GM21786 (cell line): ENCODE measurements around the gene GNA12.

Source experiments
- ATAC-seq: cut with Tn5 transposase; IDR thresholded peaks from one replicate; pipeline ENCODE4 v1.9.1; 2021; ENCODE audit not compliant: unreplicated experiment

GNA12 gene

DNA sequence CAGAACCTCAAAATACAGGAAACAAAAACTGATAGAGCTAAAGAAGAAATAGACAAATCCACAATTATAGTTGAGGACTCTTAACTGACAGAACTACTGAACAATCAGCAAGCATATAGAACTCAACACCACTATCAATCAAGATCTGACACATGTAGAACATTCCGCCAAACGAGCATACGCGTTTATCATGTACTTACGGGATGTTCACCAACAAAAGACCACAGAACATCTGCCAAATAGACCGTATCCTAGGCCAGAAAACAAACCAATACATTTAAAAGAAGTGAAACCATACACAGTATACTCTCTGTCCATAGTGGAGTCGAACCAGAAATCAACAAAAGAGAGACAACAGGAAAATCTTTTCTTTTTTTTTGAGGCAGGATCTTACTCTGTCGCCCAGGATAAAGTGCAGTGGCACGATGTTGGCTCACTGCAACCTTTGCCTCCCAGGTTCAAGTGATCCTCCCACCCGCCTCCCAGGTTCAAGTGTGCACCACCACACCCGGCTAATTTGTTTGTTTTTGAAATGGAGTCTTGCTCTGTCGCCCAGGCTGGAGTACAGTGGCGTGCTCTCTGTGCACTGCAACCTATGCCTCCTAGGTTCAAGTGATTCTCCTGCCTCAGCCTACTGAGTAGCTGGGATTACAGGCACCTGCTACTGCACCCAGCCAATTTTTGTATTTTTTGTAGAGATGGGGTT lies 5.1 kb downstream of the GNA12 start:
- peak; percentile 70 for ATAC-seq

DNA sequence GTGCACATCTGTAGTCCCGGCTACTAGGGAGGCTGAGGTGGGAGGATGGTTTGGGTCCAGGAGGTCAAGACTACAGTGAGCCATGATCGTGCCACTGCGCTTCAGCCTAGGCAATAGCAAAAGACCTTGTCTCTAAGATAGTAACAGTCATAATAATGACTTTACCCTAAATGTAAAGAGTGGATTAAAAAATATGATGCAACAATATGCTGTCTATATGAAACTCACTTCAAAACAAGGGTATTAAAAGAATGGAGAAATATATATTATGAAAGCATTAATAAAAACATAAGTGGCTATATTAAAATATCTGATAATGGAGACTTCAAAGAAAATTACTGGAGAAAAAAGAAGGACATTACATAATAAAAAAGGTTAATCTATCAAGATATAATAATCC lies 5.7 kb downstream of the GNA12 start:
- ATAC-seq: no peak

DNA sequence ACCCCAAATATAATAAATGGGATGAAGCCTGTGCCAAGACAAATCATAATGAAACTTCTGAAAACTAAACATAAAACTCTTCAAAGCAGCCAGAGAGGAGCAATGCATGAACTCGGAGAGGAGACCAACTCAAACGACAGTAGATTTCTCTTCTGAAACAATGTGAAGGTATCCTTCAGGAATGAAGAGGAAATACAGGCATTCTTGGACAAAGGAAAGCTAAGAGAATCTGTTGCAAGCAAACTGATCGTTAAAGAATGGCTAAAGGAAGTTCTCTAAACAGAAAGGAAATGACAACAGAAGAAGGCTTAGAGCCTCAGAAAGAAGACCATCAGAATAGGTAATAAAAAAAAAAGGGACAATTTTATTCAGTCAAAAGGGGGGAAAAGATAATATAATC lies 6.6 kb downstream of the GNA12 start:
- no peak for ATAC-seq

DNA sequence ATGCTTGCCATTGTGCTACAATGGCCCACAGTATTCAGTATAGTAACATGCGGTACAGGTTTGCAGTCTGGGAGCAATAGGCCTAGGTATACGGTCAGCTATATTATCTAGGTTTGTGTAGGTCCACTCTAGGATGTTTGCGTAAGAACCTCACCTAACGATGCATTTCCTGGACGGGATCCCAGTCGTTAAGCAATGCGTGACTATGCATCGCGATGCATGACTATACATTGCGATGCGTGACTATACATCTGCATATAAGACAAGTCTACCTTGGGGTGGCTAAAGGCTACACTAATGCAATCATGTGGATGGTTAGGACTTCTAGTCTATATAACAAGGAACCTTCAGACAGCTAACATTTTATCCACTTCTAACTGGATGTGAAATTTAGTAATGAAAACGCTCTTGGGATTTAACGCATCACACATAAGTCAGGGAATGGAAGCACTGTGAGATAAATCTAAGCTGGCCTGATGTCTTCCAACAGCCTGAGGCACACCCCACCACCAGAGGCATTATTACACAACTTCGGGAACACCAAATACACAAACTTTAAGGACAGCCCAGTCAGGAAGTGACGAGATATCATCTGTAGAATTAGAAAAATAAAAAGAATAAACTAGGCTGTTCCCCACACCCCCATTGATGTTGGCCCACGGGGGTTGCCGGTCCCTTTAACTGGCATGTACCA lies 9.2 kb downstream of the GNA12 start:
- ATAC-seq: no peak

DNA sequence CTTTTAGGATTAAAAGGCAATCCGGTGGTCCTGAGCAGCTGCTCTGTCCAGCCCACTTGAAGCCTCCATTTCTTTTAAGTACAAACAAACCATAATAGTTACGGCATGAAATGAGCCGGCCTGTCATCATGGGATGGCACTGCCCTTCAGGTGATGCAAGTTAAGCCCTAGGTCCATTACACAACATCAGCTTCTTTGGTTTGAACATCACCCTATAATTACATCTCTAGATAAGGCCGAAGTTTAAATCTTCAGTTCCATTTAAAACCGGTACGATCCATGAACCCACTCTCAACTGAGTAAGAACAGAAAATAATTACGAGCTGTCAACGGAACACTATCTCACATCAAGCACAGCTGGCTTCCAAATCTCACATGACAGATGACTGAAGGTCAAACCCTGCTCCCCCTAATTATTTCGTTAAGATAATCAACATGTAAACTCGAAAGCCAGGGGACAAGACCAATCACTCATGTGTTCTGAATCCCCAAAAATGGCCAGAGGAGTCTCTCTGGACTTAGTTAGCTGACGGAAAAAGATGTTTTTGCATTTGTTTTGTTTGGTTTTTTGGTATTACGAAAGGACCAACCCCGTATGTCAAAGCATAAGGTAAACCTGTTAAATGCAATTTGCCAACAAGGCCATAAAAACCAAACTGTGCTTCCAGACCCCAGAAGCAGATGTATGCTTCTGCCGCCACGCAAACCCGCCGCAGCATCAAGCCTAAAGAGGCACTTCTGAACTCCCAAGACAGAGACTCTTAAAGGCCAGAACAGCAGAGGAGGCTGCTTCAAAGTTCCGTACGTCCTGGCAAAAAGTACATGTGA lies 10.8 kb downstream of the GNA12 start:
- ATAC-seq: no peak

DNA sequence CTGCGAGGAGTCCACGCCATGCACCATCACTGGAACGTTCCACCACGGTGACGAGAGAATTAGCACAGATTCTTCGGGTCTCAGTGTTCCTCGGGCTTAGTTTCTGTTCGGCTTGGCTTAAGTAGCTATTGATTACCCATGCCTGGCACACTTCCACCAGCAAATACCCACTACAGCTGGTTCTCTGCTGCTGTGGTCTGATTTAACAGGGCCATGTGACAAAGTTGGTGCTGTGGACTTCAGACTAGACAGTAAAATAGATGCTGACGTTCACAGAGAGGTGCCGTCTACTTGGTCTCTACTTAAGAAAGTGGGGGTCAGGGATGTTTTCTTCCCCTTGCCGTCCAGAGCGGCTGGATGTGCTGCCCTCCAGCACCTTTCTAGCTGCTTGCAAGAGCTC lies 11.6 kb downstream of the GNA12 start:
- ATAC-seq: no peak

DNA sequence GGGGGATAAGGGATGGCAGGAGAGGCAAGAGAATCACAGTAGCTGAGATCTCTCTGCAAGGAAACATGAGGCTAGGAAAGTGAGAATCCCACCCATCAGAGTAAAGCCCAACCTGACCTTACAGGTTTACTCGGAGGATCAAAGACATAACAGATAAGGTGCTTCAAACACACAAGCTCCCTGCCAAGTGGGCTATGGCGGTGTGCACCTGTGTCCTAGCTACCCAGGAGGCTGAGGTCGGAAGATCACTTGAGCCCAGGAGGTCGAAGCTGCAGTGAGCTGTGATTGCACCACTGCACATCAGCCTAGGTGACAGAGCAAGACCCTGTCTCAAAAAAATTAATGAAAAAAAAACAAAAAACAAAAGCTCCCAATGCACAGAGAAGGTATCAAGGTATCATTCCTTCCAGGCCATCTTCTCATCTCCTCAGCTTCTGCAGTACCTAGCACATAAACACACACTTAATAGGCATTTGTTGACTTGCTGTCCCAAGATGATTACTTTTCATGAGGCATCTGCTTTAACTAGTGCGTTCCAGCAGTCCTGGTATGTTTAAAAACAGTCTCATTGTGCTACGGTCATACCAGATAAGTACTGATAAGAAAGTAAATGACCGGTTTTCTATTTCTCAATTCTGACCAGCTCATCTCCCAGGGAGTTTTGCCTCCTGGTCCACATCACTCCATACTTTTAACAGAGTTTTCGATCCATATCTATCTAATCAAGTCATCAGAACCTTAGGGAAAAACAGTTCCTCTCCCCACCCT lies 13.3 kb downstream of the GNA12 start:
- no peak for ATAC-seq

DNA sequence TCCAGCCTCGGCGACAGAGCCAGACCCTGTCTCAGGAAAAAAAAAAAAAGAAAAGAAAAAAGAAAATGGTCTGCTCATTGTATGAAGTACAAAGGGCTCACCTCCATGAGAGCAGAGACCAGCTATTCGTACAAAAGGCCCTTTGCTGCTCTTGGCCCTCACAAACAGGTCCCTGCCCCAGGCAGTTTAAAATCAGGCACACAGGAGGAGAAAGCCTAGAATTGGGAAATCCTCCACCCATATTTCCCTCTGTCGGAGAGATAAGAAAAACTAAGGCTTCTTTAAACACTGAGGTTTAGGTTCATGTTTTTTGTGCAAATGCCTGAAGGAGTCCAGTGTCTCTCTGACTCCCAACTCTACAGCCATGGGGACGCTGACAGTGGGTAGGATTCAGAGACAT lies 15.1 kb downstream of the GNA12 start:
- ATAC-seq: no peak

DNA sequence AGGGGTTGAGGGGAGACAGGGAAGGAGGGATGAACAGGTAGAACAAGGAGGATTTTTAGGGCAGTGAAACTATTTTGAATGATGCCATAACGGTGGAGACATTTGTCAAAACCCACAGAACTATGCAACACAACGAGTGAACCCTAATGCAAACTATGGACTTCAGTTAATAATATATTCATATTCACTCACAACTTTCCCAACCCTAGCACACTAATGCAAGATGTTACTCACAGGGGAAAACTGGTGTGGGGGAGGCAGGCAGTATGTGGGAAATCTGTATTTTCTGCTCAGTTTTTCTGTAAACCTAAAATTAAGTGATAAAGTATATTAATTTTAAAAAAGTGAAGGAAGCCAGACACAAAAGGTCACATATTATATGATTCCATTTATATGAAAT lies 17.3 kb downstream of the GNA12 start:
- ATAC-seq: no peak

DNA sequence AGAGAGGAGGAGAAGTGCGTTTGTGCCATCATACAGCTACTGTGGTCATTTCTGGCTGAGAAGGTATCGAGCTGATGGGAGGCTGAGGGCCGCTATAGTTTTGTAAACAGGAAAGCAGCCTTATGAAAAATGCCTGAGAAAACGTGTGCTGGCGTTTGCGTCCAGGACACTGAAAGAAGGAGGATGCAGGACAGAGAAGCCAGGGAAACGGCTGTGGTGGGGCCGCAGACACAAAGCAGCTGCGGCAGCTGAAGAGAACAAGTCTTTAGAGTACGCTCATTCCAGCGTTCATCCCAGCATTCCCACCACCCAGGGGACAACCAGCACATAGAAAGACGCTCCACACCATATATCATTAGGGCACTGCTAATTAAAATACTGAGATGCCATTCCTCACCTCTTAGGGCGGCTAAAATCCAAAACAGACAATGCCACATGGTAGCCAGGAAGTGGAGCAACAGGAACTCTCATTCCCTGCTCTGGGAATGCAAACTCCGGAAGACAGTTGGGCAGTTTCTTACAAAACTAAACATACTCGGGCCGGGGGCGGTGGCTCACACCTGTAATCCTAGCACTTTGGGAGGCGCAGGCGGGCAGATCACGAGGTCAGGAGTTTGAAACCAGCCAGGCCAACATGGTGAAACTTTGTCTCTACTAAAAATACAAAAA lies 18.4 kb downstream of the GNA12 start:
- no peak for ATAC-seq

DNA sequence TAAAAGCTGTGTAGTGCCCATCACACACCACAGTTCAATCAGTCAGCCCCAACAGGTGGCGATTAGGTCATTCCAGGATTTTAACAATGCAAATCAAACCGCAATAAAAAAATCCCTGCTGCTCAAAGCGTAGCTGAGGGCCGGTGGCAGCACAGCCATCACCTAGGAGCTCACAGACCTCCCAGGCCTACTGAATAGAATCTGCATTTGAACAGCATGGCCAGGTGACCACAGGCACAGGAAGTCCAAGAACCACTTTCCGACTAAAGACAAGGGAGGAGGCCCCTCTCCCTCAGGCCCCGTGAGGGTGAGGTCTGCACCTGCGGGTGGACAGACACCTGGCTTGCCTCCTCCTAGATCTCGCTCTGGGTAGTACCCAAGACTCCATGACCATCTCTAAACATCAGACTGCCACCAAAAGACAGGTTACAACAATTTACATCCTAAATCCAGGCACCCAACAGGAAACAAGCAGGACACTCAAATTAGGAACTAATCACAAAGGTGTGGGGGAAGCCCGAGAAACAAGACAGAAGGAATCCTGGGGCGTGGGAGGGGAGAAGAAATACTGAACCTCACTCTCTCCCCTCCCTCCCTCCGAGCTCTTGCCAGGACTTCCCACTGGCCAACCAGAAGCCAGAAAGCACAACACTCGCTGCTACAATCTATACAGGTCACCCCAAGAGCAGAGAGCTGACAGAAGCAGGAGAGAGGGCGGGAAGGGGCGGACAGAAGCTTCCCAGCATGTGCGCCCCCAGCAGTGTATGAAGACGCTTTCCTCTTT lies 19.2 kb downstream of the GNA12 start:
- ATAC-seq: no peak

DNA sequence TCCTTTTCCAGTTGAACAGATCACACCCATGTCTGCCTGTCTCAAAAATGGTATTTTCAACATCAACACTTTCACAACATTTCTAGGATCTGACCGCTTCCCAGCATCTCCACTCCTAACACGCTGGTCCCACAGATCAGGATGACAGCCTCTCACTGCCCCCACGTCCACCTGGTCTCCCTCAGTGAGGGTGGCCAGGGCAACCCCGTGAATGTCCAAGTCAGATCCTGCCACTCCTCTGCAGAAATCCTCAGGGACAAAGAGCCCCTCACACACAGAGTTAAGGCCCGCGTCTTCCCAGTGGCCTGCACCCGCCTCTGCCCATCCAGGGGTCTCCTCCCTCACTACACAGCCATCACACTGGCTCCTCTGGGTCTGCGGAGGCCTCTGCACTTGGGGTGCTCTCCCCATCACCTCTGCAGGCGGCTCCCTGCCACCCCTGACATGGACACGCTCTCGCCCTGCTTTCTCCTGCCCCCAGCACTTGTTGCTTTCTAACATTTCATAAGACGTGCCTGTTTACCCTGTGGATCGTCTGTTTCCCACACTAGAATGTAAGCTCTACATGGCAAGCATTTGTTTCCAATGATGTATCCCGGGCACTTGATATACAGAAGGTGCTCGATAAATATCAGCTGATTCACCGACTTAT lies 20.0 kb downstream of the GNA12 start:
- no peak for ATAC-seq

DNA sequence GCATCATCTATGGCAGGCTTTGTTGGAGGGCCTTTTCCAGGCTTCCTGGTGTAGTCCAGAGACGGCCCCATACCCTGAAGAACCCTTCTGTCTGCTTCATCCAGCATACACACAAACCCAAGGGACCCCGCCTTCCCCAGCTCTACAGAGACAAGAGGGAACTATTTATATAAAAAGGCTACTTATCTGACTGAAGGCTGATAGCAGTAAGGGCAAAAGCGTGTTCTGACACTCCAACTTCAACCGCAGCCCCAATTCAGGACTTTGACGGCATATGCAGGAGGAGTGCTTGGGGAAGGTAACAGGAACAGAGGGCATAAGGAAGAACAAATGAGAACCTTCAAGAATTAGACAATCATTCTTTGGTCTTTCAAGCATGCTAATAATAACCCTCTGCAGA lies 21.0 kb downstream of the GNA12 start:
- ATAC-seq: no peak

DNA sequence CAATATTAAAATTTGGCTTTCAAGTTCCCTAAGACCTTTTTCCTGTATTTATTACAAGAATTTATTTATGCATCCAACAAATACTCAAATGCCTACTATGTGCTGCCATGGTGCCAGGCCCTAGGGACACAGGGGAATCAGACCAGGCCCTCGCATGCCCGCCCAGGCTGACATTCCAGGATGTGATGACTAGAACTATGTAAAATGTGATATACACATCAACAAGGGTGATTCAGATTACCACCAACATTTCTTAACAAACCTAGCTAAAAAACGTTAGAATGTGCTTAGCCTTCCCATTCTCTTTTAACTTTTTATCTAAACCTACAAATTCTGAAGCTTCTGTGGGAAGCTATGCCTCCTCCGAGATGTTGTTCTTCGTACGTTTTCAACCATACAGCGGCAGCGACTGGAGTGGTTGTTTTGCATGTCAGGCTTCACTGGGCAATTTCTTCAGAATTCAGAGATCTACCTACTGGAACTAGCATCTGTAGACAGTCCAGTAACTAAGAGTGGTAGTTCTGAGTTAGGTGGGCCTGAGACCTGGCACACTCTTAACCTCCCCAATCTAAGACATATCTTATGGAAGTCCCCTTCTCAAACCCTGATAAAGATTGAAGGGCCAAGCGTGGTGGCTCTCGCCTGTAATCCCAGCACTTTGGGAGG lies 22.1 kb downstream of the GNA12 start:
- peak; percentile 64 for ATAC-seq

DNA sequence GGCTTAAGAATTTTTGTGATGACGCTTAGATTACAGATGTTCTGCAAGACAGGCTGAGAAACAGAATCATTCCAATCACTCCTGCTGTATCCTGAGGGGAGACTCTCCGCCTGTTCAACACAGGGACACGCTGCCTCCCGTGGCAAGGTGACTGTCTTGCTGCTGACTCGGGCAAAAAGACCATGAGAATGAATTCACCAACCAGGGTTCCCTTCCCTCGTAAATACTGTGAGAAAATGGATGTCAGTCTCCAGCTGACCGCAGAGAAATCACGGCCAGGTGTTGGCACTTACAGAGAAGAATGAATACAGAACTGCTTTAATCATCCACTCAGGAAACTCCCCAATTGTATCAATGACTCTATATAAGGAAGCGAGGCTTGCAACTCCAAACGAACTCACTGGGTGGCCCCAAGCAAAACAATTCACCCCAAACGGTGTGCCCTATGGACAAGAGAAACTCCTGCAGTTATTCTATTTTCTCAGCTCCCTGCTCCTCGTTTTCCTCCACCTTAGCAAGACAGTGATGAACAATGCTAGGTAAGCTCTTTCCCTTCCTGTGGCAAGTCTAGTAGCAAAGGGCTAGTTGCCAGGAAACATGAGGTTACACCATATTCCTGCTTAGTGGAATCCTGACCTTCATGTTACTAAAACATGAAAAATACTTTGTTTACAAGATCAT lies 22.8 kb downstream of the GNA12 start:
- ATAC-seq: peak; percentile 37

DNA sequence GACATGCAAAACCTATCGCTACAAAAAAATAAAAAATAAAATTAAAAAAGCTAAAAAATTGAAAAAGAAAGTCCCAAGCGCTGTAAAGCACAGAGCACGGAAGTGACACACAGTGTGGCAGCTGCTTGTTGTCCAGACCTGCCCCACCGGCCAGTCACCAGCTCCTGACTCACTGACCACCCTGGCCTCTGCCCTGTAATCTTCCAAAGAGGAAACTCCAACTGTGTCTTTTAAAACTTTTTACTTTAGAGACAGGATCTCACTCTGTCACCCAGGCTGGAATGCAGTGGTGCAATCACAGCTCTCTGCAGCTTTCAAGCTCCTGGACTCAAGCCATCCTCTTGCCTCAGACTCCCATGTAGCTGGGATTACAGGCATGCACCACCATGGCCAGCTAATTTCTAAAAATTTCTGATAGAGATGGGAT lies 23.6 kb downstream of the GNA12 start:
- no peak for ATAC-seq

DNA sequence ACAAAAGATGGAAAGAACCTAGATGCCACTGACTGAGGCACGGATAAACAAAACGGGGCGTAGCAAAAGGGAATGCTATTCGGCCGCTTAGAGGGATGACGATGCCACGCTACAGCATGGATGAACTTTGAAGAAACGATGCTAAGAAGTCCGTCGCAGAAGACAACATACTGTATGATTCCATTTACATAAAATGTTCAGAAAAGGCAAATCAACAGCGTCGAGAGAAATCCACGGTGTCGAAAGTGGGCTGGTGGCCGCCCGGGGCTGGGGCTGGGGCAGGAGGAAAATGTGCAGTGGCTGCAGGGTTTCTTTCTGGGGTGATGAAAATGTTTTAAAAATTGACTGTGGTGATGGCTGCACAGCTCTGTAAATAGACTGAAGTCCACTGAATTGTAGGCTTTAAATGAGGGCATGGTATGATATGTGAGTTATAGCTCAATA lies 24.1 kb downstream of the GNA12 start:
- ATAC-seq: no peak
